Transverse colon (tissue), 4 donors: Measurements from ENCODE around the gene C1QA.

Experiments used
- CTCF ChIP-seq, 5 experiments: fragments of 200-600 bp in 3 of 5; fragments of 450-650 bp in 2 of 5; sonication (generic) in 3 of 5; IDR thresholded peaks; 1 replicate in 2 of 5; 2 replicates in 3 of 5; pipeline ENCODE4 v1.5.1; 2016 to 2017; ENCODE audit warnings: antibody characterized with exemption in 5 of 5, inconsistent platforms in 3 of 5, mild to moderate bottlenecking in 2 of 5, moderate library complexity in 1 of 5
- POLR2A ChIP-seq: fragments of 450-650 bp; IDR thresholded peaks from one replicate; pipeline ENCODE4 v1.6.1; 2016; ENCODE audit warnings: antibody characterized with exemption, mild to moderate bottlenecking, moderate library complexity
- POLR2AphosphoS5 ChIP-seq, 3 donors: sonication (generic); formaldehyde crosslinking; IDR thresholded peaks; one replicate each; pipeline ENCODE4 v1.6.1; 2016; ENCODE audit warnings: antibody characterized with exemption in 3 of 3

- TF ChIP-seq CTCF (IDR thresholded peaks at IDR 0.05) (no peak), POLR2AphosphoS5 (IDR thresholded peaks at IDR 0.05) (no peak), POLR2A (no peak)
These were observed 17.2 kb upstream of the C1QA start for GRCh38 chr1:22619252-22619651.
